ENCODE results near the gene BIRC6.
"Not testable (repeated sequence)": the region's sequence is repeated elsewhere in the genome, so short reads cannot be mapped to it uniquely, and the experiment has no call there.

BIRC6 gene

DNA sequence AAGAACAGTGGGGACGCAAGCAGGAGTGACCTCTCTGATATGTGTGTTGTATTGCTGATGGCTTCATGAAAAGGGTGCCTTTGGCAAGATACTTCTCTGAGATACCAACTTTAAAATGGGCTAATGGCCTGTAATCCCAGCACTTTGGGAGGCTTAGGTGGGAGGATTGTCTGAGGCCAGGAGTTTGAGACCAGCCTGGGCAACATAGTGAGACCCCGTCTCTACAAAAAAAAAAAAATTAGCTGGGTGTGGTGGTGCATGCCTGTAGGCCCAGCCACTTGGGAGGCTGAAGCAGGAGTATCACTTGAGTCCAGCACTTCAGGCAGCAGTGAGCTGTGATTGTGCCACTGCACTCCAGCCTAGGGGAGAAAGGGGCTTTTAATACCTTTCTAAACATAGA is 9.8 kb downstream of the BIRC6 start:
- DNase-seq (ENCODE audit: low spot score), result no peak
- no peak overlapping the region for H3K27ac ChIP-seq
- TF ChIP-seq, protein P1, sequence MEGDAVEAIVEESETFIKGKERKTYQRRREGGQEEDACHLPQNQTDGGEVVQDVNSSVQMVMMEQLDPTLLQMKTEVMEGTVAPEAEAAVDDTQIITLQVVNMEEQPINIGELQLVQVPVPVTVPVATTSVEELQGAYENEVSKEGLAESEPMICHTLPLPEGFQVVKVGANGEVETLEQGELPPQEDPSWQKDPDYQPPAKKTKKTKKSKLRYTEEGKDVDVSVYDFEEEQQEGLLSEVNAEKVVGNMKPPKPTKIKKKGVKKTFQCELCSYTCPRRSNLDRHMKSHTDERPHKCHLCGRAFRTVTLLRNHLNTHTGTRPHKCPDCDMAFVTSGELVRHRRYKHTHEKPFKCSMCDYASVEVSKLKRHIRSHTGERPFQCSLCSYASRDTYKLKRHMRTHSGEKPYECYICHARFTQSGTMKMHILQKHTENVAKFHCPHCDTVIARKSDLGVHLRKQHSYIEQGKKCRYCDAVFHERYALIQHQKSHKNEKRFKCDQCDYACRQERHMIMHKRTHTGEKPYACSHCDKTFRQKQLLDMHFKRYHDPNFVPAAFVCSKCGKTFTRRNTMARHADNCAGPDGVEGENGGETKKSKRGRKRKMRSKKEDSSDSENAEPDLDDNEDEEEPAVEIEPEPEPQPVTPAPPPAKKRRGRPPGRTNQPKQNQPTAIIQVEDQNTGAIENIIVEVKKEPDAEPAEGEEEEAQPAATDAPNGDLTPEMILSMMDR (conservative IDR thresholded peaks at IDR 0.05; ENCODE audit: low read depth), result no peak
- CTCF ChIA-PET, result no interaction called here
- POLR2A ChIA-PET (ENCODE audit: low non-redundant PET), result no interaction called here

DNA sequence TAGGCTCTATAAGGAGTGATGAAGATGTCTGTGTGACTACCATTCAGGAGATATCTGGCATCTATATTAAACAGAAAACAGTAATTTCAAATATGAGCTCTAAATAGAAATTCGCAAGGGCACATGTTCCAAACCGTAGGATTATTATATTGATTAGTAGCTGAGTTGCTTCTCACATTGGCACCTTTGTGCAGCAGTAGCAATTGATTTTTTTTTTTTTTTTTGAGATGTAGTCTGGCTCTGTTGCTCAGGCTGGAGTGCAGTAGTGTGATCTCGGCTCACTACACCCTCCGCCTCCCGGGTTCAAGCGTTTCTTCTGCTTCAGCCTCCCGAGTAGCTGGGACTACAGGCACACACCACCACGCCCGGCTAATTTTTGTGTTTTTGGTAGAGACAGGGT is 12.4 kb downstream of the BIRC6 start:
- TF ChIP-seq, protein P1 (conservative IDR thresholded peaks at IDR 0.05; ENCODE audit: low read depth), result no peak
- POLR2A ChIA-PET (ENCODE audit: low non-redundant PET), result no interaction called here

DNA sequence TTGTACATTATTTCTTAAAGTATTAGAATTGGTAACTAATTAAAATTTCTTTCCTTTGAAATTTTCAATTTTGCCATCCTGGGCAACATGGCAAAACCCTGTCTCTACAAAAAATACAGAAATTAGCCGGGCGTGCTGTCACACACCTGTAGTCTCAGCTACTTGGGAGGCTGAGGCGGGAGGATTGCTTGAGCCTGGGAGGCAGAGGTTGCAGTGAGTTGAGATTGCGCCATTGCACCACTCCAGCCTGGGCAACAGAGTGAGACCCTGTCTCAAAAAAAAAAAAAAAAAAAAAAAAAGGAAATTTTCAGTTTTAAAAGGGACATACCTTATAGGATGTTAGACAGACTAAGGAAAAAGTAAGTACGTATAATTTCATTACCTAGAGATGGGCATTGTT is 14.1 kb downstream of the BIRC6 start:
- DNase-seq (ENCODE audit: low spot score); H3K27ac ChIP-seq; POLR2A ChIA-PET (ENCODE audit: low non-redundant PET): not testable (repeated sequence)
- CTCF ChIA-PET, result interaction anchor here (0.6 kb wide), 1 partner anchor 9 kb away, joined by 3 read pairs; no protein-coding TSS in a partner anchor

More for the DNA sequence above, 12.4 kb downstream of the BIRC6 start:
- CTCF ChIA-PET, result no interaction called here
- H3K27ac ChIP-seq, result no peak overlapping the region
- no peak for DNase-seq (ENCODE audit: low spot score)

DNA sequence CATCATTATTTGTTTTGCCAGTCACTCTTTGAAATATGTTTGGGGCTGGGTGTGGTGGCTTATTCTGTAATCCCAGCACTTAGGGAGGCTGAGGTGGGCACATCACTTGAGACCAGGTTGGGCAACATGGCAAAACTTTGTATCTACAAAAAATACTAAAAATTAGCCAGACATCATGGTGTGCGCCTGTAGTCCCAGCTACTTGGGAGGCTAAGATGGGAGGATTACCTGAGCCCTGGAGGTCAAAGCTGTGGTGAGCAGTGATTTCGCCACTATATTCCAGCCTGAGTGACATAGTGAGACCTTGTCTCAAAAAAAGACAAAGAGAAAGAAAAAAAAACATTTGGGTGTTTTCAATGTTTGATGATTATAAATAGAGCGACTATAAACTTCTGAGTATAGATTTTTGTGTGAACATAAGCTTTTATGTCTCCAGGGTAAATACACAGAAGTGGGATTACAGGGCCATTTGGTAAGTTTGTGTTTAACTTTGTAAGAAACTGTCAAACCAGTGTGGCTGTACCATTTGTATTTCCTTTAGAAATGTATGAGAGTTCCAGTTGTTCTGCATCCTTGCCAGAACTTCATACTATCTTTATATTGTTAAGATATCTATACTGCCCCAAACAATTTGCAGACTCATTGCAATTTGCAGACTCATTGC is 15.8 kb downstream of the BIRC6 start:
- CTCF ChIA-PET, result interaction anchor here (0.6 kb wide), 1 partner anchor 22 kb away, joined by 4 read pairs; no protein-coding TSS in a partner anchor

DNA sequence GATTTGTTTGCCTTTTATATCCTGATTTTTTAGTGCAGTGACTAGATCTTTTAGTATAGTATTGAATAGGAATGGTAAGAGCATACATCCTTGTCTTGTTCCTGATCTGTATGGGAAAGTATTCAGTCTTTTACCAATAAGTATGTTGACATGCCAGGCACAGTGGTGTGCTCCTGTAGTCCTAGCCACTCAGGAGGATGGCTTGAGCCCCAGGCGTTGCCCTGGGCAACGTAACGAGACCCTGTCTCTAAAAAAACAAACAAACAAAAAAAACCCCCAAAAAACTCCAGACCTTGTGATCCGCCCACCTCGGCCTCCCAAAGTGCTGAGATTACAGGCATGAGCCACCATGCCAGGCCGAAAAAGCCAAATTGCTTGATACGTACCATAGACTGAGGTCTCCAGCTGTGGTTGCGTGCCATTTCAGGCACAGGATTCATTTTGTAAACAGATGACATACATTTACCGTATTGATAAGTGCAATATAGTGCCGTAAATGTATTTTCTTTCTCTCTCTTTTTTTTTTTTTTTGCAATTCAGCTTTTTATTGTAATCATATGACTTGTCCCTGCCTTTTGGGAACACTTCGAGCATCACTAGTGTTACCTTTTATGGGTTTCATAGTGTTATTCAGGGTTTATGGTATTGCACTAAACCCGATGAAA is 18.5 kb downstream of the BIRC6 start:
- DNase-seq (ENCODE audit: low spot score), result no peak
- CTCF ChIA-PET, result no interaction called here
- POLR2A ChIA-PET (ENCODE audit: low non-redundant PET), result interaction anchor here (0.5 kb wide), 1 partner anchor 11 kb away, joined by 4 read pairs; no protein-coding TSS in a partner anchor
- TF ChIP-seq, protein P1 (conservative IDR thresholded peaks at IDR 0.05; ENCODE audit: low read depth), result no peak
- no peak overlapping the region for H3K27ac ChIP-seq

More for the DNA sequence above, 15.8 kb downstream of the BIRC6 start:
- DNase-seq (ENCODE audit: low spot score), result no peak
- POLR2A ChIA-PET (ENCODE audit: low non-redundant PET), result no interaction called here
- H3K27ac ChIP-seq, result no peak overlapping the region
- TF ChIP-seq, protein P1 (conservative IDR thresholded peaks at IDR 0.05; ENCODE audit: low read depth), result no peak

DNA sequence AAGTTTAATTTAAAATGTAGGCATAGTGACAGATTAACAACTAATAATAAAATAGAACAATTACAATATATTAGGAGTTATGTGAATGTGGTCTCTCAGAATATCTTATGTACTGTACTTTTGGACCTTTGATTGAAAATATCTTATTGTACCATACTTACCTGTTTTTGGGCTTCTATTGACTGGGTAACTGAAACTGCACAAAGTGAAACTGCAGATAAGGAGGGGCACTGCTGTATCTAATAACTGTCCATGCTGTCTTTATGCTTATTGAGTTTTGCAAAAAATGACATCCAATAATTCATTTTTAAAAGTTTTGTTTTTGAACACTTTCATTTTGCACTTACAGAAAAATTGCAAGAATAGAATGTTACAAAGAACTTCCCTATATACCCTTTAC is 19.9 kb downstream of the BIRC6 start:
- TF ChIP-seq, protein P1 (conservative IDR thresholded peaks at IDR 0.05; ENCODE audit: low read depth), result no peak
- DNase-seq (ENCODE audit: low spot score), result no peak
- POLR2A ChIA-PET (ENCODE audit: low non-redundant PET), result no interaction called here
- H3K27ac ChIP-seq, result no peak overlapping the region
- CTCF ChIA-PET, result no interaction called here

DNA sequence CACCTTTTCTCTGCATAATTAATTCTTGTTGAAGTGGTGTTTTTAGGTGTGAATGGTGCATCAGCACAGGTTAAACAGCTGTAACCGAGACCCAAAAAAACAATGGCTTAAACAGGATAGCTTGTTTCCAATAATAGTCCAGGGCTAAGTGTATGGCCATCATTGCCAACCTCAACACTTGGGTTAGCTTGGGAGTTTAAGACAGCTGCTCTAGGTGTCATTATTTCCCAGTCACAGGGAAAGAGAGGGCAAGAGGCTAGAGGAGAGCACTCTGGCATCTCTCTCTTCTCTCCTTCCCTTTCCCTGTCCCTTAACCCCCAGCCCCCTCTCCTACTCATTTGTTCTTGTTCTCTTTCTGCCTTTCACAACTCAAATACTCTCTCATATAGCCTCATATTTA is 21.1 kb downstream of the BIRC6 start:
- ChIA-PET CTCF (no interaction called here), POLR2A (ENCODE audit: low non-redundant PET) (no interaction called here)
- TF ChIP-seq, protein P1 (conservative IDR thresholded peaks at IDR 0.05; ENCODE audit: low read depth), result no peak
- no peak for DNase-seq (ENCODE audit: low spot score)
- H3K27ac ChIP-seq, result no peak overlapping the region
